ENCODE measurements around the gene ZNRF1. TPM values are rescaled to one million over a fixed set of nuclear protein-coding genes. Genes with fewer than 3 reads are reported as not detected.
A peak's percentile ranks its signal among the peaks of the same experiment; 100 is the strongest.

Gene ZNRF1
- total and polyA plus RNA-seq, 2 of the 13 experiments (the other 11 are each of a cell fraction or from before 2014, with no cell fraction given) = 43.9 to 58.7 TPM

- TF ChIP-seq ZNF512B (CRISPR knock-in tag; IDR thresholded peaks at IDR 0.05; ENCODE audit: borderline replicate concordance) (peak; percentile 86), ZFP90 (CRISPR knock-in tag; IDR thresholded peaks at IDR 0.05; ENCODE audit: borderline replicate concordance) (peak; percentile 78; the same call in 1 of the 2 replicates), SPEN (CRISPR knock-in tag; IDR thresholded peaks at IDR 0.05; ENCODE audit: low read depth) (no peak; the same call in none of the 2 replicates), NFE2L1 (CRISPR knock-in tag; IDR thresholded peaks at IDR 0.05; ENCODE audit: borderline replicate concordance) (0 out of 2 replicates have a peak, but pooled peaks have one; percentile 18), ZNF142 (CRISPR knock-in tag; IDR thresholded peaks at IDR 0.05) (peak; percentile 72; the same call in 1 of the 2 replicates), ZNF12 (CRISPR knock-in tag; IDR thresholded peaks at IDR 0.05) (no peak; the same call in 1 of the 2 replicates), TP53 (CRISPR knock-in tag; conservative IDR thresholded peaks at IDR 0.05) (no peak), GPBP1L1 (CRISPR knock-in tag; IDR thresholded peaks at IDR 0.05) (no peak), ZNF251 (CRISPR knock-in tag; IDR thresholded peaks at IDR 0.05) (0 out of 2 replicates have a peak, but pooled peaks have one; percentile 43), ZNF280B (CRISPR knock-in tag; IDR thresholded peaks at IDR 0.05; ENCODE audit: borderline replicate concordance) (peak; percentile 75; the same call in 1 of the 2 replicates), TEF (CRISPR knock-in tag; IDR thresholded peaks at IDR 0.05) (no peak), PHF20 (CRISPR knock-in tag; IDR thresholded peaks at IDR 0.05) (no peak)
These were observed 112.1 kb downstream of the ZNRF1 start (continued) for GRCh38 chr16:75110637-75111513.

All from HepG2 (cell line).